Tibial nerve (tissue), 4 donors: ENCODE measurements around the gene WDPCP.

Experiments
- CTCF ChIP-seq, 5 experiments: fragments of 200-600 bp in 3 of 5; fragments of 450-650 bp in 2 of 5; sonication (generic) in 3 of 5; IDR thresholded peaks; one replicate each; pipeline ENCODE4 v1.5.1; 2016 to 2019; ENCODE audit warnings: antibody characterized with exemption in 5 of 5, mild to moderate bottlenecking in 3 of 5, moderate library complexity in 2 of 5
- EP300 ChIP-seq, 2 donors: sonication (generic); formaldehyde crosslinking; IDR thresholded peaks; one replicate each; pipeline ENCODE4 v1.6.1; 2017; ENCODE audit warnings: antibody characterized with exemption in 2 of 2, mild to moderate bottlenecking in 1 of 2
- POLR2A ChIP-seq, 2 donors: fragments of 450-650 bp; IDR thresholded peaks; one replicate each; pipeline ENCODE4 v1.6.1; 2017; ENCODE audit warnings: antibody characterized with exemption in 2 of 2, mild to moderate bottlenecking in 2 of 2, moderate library complexity in 2 of 2

DNA sequence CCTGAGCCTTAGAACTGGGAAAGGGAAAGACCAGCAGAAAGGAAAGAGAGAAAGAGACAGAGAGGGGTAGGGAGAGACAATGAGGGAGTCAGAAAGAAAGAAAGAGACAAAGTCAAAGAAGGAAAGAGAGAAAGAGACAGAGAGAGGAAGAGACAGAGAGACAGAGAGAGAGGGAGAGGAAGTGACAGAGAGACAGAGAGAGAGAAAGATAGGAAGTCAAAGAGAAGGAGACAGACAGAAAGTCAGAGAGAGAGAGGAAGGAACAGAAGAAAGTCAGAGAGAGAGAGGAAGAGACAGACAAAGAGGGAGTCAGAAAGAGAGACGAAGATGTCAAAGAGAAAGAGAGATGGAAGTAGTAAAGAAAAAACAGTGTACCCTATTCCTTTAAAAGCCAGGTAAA, 261.8 kb downstream of the WDPCP start:
- TF ChIP-seq CTCF (IDR thresholded peaks at IDR 0.05) (no peak), POLR2A (IDR thresholded peaks at IDR 0.05) (no peak), EP300 (IDR thresholded peaks at IDR 0.05) (no peak)
